Ascending aorta (tissue), 2 donors: ENCODE results near the gene PRSS27. TPM values are rescaled to one million over a fixed set of nuclear protein-coding genes. Genes with fewer than 3 reads are reported as not detected.

Experiments
- DNase-seq, 2 donors: peaks; one replicate each; pipeline ENCODE4 v3.0.0-alpha.2; 2019; ENCODE audit warnings: low spot score in 2 of 2
- H3K27ac ChIP-seq, 2 donors: fragments of 200-600 bp; sonication (generic); one replicate each; pipeline ENCODE4 v1.5.1; 2016 to 2017; ENCODE audit warnings: mild to moderate bottlenecking in 1 of 2
- H3K27me3 ChIP-seq: fragments of 200-600 bp; sonication (generic); one replicate; pipeline ENCODE4 v1.5.1; 2017
- H3K36me3 ChIP-seq, 2 donors: fragments of 200-600 bp; sonication (generic); one replicate each; pipeline ENCODE4 v1.5.1; 2016
- H3K4me1 ChIP-seq, 2 donors: fragments of 200-600 bp; sonication (generic); one replicate each; pipeline ENCODE4 v1.5.1; 2016 to 2017; ENCODE audit warnings: mild to moderate bottlenecking in 1 of 2
- H3K4me3 ChIP-seq, 2 donors: fragments of 200-600 bp; sonication (generic); one replicate each; pipeline ENCODE4 v1.5.1; 2016 to 2017; ENCODE audit warnings: mild to moderate bottlenecking in 1 of 2
- H3K9me3 ChIP-seq, 2 donors: fragments of 200-600 bp; sonication (generic); one replicate each; pipeline ENCODE4 v1.5.1; 2016
- CTCF ChIP-seq, 3 experiments: fragments of 200-600 bp in 2 of 3; fragments of 450-650 bp in 1 of 3; sonication (generic) in 2 of 3; IDR thresholded peaks; one replicate each; pipeline ENCODE4 v1.5.1; 2016 to 2019; ENCODE audit warnings: antibody characterized with exemption in 3 of 3, mild to moderate bottlenecking in 1 of 3, moderate library complexity in 1 of 3
- intact Hi-C: fragments of 100-400 bp; cut with DNase I; formaldehyde crosslinking; loops from one replicate; pipeline ENCODE4 v1.15.1; 2023
- total RNA-seq: library from RNA; depleted of rRNA; stranded (reverse); fragments of >200 nt; gene quantifications from one replicate; pipeline ENCODE4 v1.1.0, GENCODE V29; 2016

Gene PRSS27
- total RNA-seq, 1 donor from 2014 or later, result not detected

DNA sequence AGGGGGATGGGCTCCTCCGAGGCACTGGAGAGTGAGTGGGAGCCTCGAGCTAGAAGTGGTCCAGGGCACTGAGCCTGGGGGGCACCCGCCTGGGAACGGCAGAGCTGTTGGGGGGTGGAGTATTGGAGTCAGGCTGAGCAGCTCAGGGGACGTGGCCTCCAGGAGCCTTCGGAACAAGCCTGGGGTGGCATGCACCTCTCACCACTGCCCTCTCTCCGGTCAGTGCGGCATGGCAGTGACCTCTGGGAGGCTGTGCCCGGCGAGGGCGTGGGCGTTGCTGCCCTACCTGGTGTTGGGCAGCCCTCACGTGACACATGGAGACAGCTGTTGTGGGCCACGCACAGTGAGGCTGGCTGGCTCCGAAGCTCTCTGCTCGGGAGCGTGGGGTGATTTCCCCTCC lies 13.9 kb downstream of the PRSS27 start:
- intact Hi-C loops, result no loop called here
- no peak overlapping the region for H3K27ac ChIP-seq
- H3K4me3 ChIP-seq, result no peak overlapping the region
- H3K27me3 ChIP-seq, result no peaks in the 10 kb centered on the region
- H3K36me3 ChIP-seq, result peaks cover 61 to 76% of the 10 kb centered on the region in 2 donors
- DNase-seq, result no peak
- H3K9me3 ChIP-seq, result no peaks in the 10 kb centered on the region
- no peaks in the 10 kb centered on the region for H3K4me1 ChIP-seq
- no peak for TF ChIP-seq CTCF (IDR thresholded peaks at IDR 0.05)

- TF ChIP-seq CTCF (IDR thresholded peaks at IDR 0.05), result no peak
- Histone ChIP-seq H3K9me3 (no peaks in the 10 kb centered on the region), H3K36me3 (peaks cover 69 to 83% of the 10 kb centered on the region in 2 donors), H3K4me1 (no peaks in the 10 kb centered on the region), H3K27me3 (no peaks in the 10 kb centered on the region), H3K27ac (no peak overlapping the region), H3K4me3 (no peak overlapping the region)
- no peak for DNase-seq
- intact Hi-C loops, result no loop called here
Observed at GRCh38 chr16:2705351-2705750, 14.7 kb downstream of the PRSS27 start.

- H3K36me3 ChIP-seq, result peaks cover 73 to 87% of the 10 kb centered on the region in 2 donors
Observed at GRCh38 chr16:2704983-2705275, 15.1 kb downstream of the PRSS27 start.

GRCh38 chr16:2704166-2704982 lies 15.7 kb downstream of the PRSS27 start:
- no peak for TF ChIP-seq CTCF (IDR thresholded peaks at IDR 0.05)
- H3K27ac ChIP-seq, result no peak overlapping the region
- no peak for DNase-seq
- no peak overlapping the region for H3K4me3 ChIP-seq
- H3K36me3 ChIP-seq, result peaks cover 78 to 93% of the 10 kb centered on the region in 2 donors
- intact Hi-C loops, result no loop called here
- H3K9me3 ChIP-seq, result no peaks in the 10 kb centered on the region
- no peaks in the 10 kb centered on the region for H3K4me1 ChIP-seq
- H3K27me3 ChIP-seq, result no peaks in the 10 kb centered on the region

More at GRCh38 chr16:2704983-2705275, 15.1 kb downstream of the PRSS27 start:
- DNase-seq, result no peak
- Histone ChIP-seq H3K4me1 (no peaks in the 10 kb centered on the region), H3K4me3 (no peak overlapping the region), H3K27me3 (no peaks in the 10 kb centered on the region), H3K27ac (no peak overlapping the region), H3K9me3 (no peaks in the 10 kb centered on the region)
- TF ChIP-seq CTCF (IDR thresholded peaks at IDR 0.05), result no peak
- intact Hi-C loops, result no loop called here

- Histone ChIP-seq H3K36me3 (peaks cover 80 to 98% of the 10 kb centered on the region in 2 donors), H3K27ac (no peak overlapping the region), H3K9me3 (no peaks in the 10 kb centered on the region), H3K27me3 (no peaks in the 10 kb centered on the region), H3K4me1 (no peaks in the 10 kb centered on the region), H3K4me3 (no peak overlapping the region)
- intact Hi-C loops, result no loop called here
- no peak for TF ChIP-seq CTCF (IDR thresholded peaks at IDR 0.05)
- no peak for DNase-seq
Observed at GRCh38 chr16:2702871-2703745, 16.9 kb downstream of the PRSS27 start.
